Esophagus muscularis mucosa (tissue), 4 donors: ENCODE results near the gene MATCAP1.

Experiments used
- EP300 ChIP-seq: sonication (generic); formaldehyde crosslinking; IDR thresholded peaks from one replicate; pipeline ENCODE4 v1.6.1; 2017; ENCODE audit warnings: antibody characterized with exemption
- POLR2A ChIP-seq: fragments of 450-650 bp; IDR thresholded peaks from one replicate; pipeline ENCODE4 v1.6.1; 2017; ENCODE audit warnings: antibody characterized with exemption, moderate library complexity, mild to moderate bottlenecking, low read depth
- TF ChIP-seq, protein P1 (sequence below), 3 experiments: fragments of 200-600 bp in 2 of 3; fragments of 450-650 bp in 1 of 3; sonication (generic) in 2 of 3; IDR thresholded peaks; one replicate each; pipeline ENCODE4 v1.5.1; 2017 to 2019; ENCODE audit warnings: antibody characterized with exemption in 3 of 3, mild to moderate bottlenecking in 2 of 3, moderate library complexity in 1 of 3

DNA sequence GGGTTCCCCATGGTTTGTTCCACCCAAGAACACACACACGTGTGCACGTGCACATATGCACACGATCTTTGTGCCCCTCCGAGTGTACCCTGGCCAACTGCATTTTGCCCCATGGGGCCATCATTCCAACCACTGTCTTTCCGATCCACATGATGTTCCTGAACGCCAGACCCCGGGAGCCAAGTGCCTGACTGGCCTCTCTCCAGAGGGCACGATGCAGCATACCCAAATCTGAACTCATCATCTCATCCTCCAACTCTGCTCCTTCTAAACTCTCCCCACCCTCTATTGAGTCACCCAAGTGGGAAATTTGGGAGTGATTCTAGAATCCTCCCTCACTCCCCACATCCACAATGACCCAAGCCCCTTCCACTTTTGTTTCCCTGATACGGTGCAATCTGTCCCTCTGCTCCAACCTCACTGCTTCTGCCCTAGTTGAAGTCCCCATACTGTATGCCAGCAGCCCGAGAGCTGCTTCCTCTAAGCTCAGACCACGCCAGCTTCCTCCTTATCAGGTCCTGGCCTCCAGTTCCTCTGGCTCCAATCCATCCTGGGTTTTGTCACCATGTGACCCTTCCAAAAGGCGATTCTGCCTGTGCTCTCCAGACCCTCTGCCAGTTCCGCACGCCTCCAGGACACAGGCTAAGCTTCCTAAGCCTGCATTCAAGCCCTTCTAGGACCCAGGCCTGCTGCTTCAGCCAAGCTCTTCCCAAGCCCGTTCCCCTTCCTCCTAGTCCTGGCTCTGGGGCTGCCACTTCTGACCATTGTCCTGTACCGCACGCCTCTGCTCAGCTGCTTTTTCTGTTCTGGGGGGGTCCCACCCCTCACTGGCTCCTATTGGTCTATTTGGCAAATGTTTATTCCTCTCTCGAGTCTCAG lies 33.1 kb upstream of the MATCAP1 start:
- no peak for TF ChIP-seq POLR2A
- TF ChIP-seq, protein P1, sequence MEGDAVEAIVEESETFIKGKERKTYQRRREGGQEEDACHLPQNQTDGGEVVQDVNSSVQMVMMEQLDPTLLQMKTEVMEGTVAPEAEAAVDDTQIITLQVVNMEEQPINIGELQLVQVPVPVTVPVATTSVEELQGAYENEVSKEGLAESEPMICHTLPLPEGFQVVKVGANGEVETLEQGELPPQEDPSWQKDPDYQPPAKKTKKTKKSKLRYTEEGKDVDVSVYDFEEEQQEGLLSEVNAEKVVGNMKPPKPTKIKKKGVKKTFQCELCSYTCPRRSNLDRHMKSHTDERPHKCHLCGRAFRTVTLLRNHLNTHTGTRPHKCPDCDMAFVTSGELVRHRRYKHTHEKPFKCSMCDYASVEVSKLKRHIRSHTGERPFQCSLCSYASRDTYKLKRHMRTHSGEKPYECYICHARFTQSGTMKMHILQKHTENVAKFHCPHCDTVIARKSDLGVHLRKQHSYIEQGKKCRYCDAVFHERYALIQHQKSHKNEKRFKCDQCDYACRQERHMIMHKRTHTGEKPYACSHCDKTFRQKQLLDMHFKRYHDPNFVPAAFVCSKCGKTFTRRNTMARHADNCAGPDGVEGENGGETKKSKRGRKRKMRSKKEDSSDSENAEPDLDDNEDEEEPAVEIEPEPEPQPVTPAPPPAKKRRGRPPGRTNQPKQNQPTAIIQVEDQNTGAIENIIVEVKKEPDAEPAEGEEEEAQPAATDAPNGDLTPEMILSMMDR (IDR thresholded peaks at IDR 0.05), result no peak
- TF ChIP-seq EP300, result no peak
